GM10847 (cell line): ENCODE results near the gene BEST1.
A peak's percentile ranks its signal among the peaks of the same experiment; 100 is the strongest.

Experiments
- POLR2A ChIP-seq: IDR thresholded peaks from 2 replicates; pipeline ENCODE4 v1.6.1; 2011; ENCODE audit not compliant: insufficient read length; ENCODE audit errors: extremely low read depth

The BEST1 gene

GRCh38 chr11:61963282-61964057 lies 13.3 kb downstream of the BEST1 start:
- TF ChIP-seq POLR2A = no peak

GRCh38 chr11:61964058-61964665 lies 14.0 kb downstream of the BEST1 start:
- TF ChIP-seq POLR2A = no peak

GRCh38 chr11:61966734-61967115 lies 16.6 kb downstream of the BEST1 start:
- TF ChIP-seq POLR2A = no peak

GRCh38 chr11:61967116-61967923 lies 17.2 kb downstream of the BEST1 start, which contains the start of gene FTH1:
Gene FTH1 (minus strand): TSS chr11:61967634. CDS start chr11:61967425, 209 bp downstream.
- TF ChIP-seq POLR2A = peak; percentile 95

- TF ChIP-seq POLR2A = no peak
Observed at GRCh38 chr11:61967924-61968757, 18.0 kb downstream of the BEST1 start.

- TF ChIP-seq POLR2A = no peak
Observed at GRCh38 chr11:61968758-61969390, 18.7 kb downstream of the BEST1 start.

- no peak for TF ChIP-seq POLR2A
Observed at GRCh38 chr11:61969391-61969758, 19.2 kb downstream of the BEST1 start.

GRCh38 chr11:61969838-61970662 lies 19.9 kb downstream of the BEST1 start:
- TF ChIP-seq POLR2A = no peak

- TF ChIP-seq POLR2A = peak; percentile 30
Observed at GRCh38 chr11:61971248-61972111, 21.3 kb downstream of the BEST1 start.

GRCh38 chr11:61972112-61972671 lies 22.0 kb downstream of the BEST1 start:
- no peak for TF ChIP-seq POLR2A

- no peak for TF ChIP-seq POLR2A
Observed at GRCh38 chr11:61972672-61973475, 22.7 kb downstream of the BEST1 start.
